ENCODE results near the gene LMNA. TPM values are rescaled to one million over a fixed set of nuclear protein-coding genes. Genes with fewer than 3 reads are reported as not detected.

LMNA gene
- total and polyA plus RNA-seq, 10 of the 15 experiments (the other 5 are each of a cell fraction or from before 2014, with no cell fraction given) = 0.42 to 334 (median 81.1) TPM

DNA sequence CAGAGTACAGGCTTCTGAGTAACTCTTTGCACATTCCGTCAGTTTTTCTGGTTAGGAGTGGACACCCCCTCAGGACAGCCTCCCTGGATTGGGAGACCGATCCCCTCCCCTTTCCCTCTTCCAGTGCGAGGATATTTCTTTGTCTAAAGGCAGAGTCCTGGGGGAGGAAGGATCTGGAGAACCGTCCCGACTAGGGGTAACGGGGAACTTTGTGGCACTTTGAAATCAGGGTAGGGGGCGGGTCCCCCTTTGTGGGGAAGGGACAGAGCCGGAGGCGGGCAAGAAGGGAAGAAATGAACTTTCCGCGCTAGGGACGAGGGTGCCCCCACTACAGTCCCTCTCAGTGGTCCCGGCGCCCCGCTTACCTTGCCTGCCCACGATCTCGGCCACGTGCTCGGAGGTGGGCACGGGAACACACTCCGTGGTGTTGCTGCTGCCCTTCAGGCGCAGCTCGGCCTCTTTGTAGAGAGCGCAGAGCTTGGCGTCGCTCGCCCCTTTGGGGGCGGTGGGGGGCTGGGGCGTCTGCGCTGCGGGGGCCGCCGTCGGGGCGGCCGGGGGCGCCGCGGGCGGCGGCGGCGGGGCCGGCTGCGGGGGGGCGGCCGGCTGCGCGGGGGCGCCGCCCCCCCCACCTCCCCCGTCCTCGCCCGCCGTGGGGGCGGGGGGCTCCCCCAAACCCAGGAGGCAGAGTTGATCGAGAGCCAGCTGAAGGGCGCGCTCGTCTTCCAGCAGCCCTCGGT lies 33.2 kb upstream of the LMNA start:
- no peaks in the 10 kb centered on the region for H4K20me1 ChIP-seq (ENCODE audit: control insufficient read depth, insufficient read depth)
- POLR2A ChIA-PET = interaction anchor here (1.4 kb wide), 1 partner anchor 12 kb away, joined by 3 read pairs; no protein-coding TSS in a partner anchor
- H2AFZ ChIP-seq (ENCODE audit: control insufficient read depth, low read depth, low read length) = no peak overlapping the region
- no peaks in the 10 kb centered on the region; the same call in 2 of the 3 replicates for H3K9me3 ChIP-seq (replicated peaks; ENCODE audit: control insufficient read depth, insufficient read depth, low read length)
- DNase-seq (ENCODE audit: low read depth, low spot score) = no peak
- FAIRE-seq = no peak
- H3K9ac ChIP-seq (ENCODE audit: control insufficient read depth, insufficient read depth, low read length) = no peak overlapping the region
- no peak for ATAC-seq
- CTCF ChIA-PET = no interaction called here
- H3K4me1 ChIP-seq (ENCODE audit: control insufficient read depth, insufficient read depth, low read length) = peaks cover 4% of the 10 kb centered on the region; the same call in 1 of the 2 replicates
- BruUV-seq (replicated peaks) = no TSS peak
- WGBS (ENCODE audit: insufficient coverage, insufficient replicate concordance, low lambda C conversion rate, missing lambda C conversion rate) = 36% methylated on average over 31 of the region's 61 CpGs
- H3K27me3 ChIP-seq (replicated peaks in 1 of 2; ENCODE audit: control insufficient read depth in 2 of 2, insufficient read depth in 2 of 2, low read length in 1 of 2) = peaks cover 0 to 2% of the 10 kb centered on the region in 2 experiments; a peak in 1 of 4 replicates
- intact Hi-C loops (cut with micrococcal nuclease; ENCODE audit: unreplicated experiment) (no loop called here), in situ Hi-C loops (cut with MboI) (no loop called here)
- RAD21 ChIA-PET (ENCODE audit: unreplicated experiment) = no interaction called here
- SMC1A ChIA-PET (ENCODE audit: uncharacterized antibody, unreplicated experiment) = interaction anchor here (3.4 kb wide), 1 partner anchor 15 kb away, joined by 13 read pairs; no protein-coding TSS in a partner anchor
- H3K27ac ChIP-seq (ENCODE audit: control insufficient read depth, insufficient read depth) = no peak overlapping the region
- no peak for TF ChIP-seq MXI1 (IDR thresholded peaks at IDR 0.05; ENCODE audit: low read depth, low read length)
- peak in 1 of 2 experiments; percentile 84; a peak in 1 of 3 replicates for TF ChIP-seq EGR1 (IDR thresholded peaks at IDR 0.05; ENCODE audit: borderline replicate concordance in 1 of 2, low read depth in 2 of 2, low read length in 2 of 2)
- TF ChIP-seq SREBF2 (IDR thresholded peaks at IDR 0.05; ENCODE audit: low read length) = no peak
- TF ChIP-seq NR2C2 (IDR thresholded peaks at IDR 0.05; ENCODE audit: borderline replicate concordance, control insufficient read depth, insufficient read length, low read depth) = no peak
- TF ChIP-seq, protein P1, sequence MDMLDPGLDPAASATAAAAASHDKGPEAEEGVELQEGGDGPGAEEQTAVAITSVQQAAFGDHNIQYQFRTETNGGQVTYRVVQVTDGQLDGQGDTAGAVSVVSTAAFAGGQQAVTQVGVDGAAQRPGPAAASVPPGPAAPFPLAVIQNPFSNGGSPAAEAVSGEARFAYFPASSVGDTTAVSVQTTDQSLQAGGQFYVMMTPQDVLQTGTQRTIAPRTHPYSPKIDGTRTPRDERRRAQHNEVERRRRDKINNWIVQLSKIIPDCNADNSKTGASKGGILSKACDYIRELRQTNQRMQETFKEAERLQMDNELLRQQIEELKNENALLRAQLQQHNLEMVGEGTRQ (IDR thresholded peaks at IDR 0.05; ENCODE audit: borderline replicate concordance, low read depth, low read length) = no peak
- no peak for TF ChIP-seq FOXM1 (IDR thresholded peaks at IDR 0.05; ENCODE audit: low read depth, low read length)
- peak in 1 of 2 experiments; percentile 37; a peak in 1 of 4 replicates for TF ChIP-seq BHLHE40 (IDR thresholded peaks at IDR 0.05; ENCODE audit: borderline replicate concordance in 1 of 2, low read depth in 2 of 2, low read length in 1 of 2)
- TF ChIP-seq MTA3 (IDR thresholded peaks at IDR 0.05; ENCODE audit: borderline replicate concordance, low read length) = no peak
- TF ChIP-seq MYB (IDR thresholded peaks at IDR 0.05; ENCODE audit: borderline replicate concordance, low read depth, low read length) = no peak
- TF ChIP-seq, protein P2, sequence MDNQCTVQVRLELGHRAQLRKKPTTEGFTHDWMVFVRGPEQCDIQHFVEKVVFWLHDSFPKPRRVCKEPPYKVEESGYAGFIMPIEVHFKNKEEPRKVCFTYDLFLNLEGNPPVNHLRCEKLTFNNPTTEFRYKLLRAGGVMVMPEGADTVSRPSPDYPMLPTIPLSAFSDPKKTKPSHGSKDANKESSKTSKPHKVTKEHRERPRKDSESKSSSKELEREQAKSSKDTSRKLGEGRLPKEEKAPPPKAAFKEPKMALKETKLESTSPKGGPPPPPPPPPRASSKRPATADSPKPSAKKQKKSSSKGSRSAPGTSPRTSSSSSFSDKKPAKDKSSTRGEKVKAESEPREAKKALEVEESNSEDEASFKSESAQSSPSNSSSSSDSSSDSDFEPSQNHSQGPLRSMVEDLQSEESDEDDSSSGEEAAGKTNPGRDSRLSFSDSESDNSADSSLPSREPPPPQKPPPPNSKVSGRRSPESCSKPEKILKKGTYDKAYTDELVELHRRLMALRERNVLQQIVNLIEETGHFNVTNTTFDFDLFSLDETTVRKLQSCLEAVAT (IDR thresholded peaks at IDR 0.05) = no peak
- no peak for TF ChIP-seq NFIC (IDR thresholded peaks at IDR 0.05; ENCODE audit: low read depth, low read length)
- no peak for TF ChIP-seq MEF2B (IDR thresholded peaks at IDR 0.05; ENCODE audit: partially characterized antibody, poor library complexity, severe bottlenecking)
- no peak for TF ChIP-seq EED (IDR thresholded peaks at IDR 0.05; ENCODE audit: low read depth)
- TF ChIP-seq SMARCA5 (IDR thresholded peaks at IDR 0.05) = no peak
- no peak for TF ChIP-seq YBX1 (IDR thresholded peaks at IDR 0.05)
- TF ChIP-seq, protein P3, sequence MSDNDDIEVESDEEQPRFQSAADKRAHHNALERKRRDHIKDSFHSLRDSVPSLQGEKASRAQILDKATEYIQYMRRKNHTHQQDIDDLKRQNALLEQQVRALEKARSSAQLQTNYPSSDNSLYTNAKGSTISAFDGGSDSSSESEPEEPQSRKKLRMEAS (IDR thresholded peaks at IDR 0.05; ENCODE audit: low read depth, low read length) = 0 out of 2 replicates have a peak, but pooled peaks have one; percentile 33
- no peak for TF ChIP-seq TARDBP (IDR thresholded peaks at IDR 0.05; ENCODE audit: borderline replicate concordance)
- H3K79me2 ChIP-seq (ENCODE audit: control insufficient read depth, insufficient read depth, low read length) = no peaks in the 10 kb centered on the region
- peak overlapping the region; percentile 72; the same call in 1 of the 2 replicates for H3K4me2 ChIP-seq (ENCODE audit: control insufficient read depth, insufficient read depth)
- H3K36me3 ChIP-seq (ENCODE audit: control insufficient read depth in 2 of 2, insufficient read depth in 2 of 2, low read length in 1 of 2) = no peaks in the 10 kb centered on the region
- H3K4me3 ChIP-seq = peak overlapping the region; percentile 95; the same call in 1 of the 2 replicates

Data from GM12878 (cell line).